ENCODE results near the gene CD46.

The CD46 gene

GRCh38 chr1:207810173-207810572, 58.3 kb downstream of the CD46 start:
- H3K27ac Mint-ChIP-seq = peak overlapping the region; percentile 39
- H3K9me3 Mint-ChIP-seq = no peaks in the 10 kb centered on the region
- H3K4me1 Mint-ChIP-seq = peaks cover 68% of the 10 kb centered on the region
- H3K27me3 Mint-ChIP-seq = no peaks in the 10 kb centered on the region
- H3K4me3 Mint-ChIP-seq = no peak overlapping the region
- no peak for ATAC-seq (ENCODE audit: low read depth)
- DNase-seq (ENCODE audit: low spot score in 2 of 2) = peak in 1 of 2 donors; percentile 8
- peaks cover 69% of the 10 kb centered on the region for H3K36me3 Mint-ChIP-seq

GRCh38 chr1:207810606-207811295, 58.9 kb downstream of the CD46 start:
- H3K36me3 Mint-ChIP-seq = peaks cover 74% of the 10 kb centered on the region
- H3K9me3 Mint-ChIP-seq = no peaks in the 10 kb centered on the region
- no peak for DNase-seq (ENCODE audit: low spot score in 2 of 2)
- no peak overlapping the region for H3K4me3 Mint-ChIP-seq
- H3K4me1 Mint-ChIP-seq = peaks cover 72% of the 10 kb centered on the region
- H3K27ac Mint-ChIP-seq = peak overlapping the region; percentile 39
- ATAC-seq (ENCODE audit: low read depth) = no peak
- no peaks in the 10 kb centered on the region for H3K27me3 Mint-ChIP-seq

GRCh38 chr1:207811319-207811718, 59.5 kb downstream of the CD46 start:
- Mint-ChIP-seq H3K36me3 (peaks cover 77% of the 10 kb centered on the region), H3K9me3 (no peaks in the 10 kb centered on the region), H3K4me3 (no peak overlapping the region), H3K27me3 (no peaks in the 10 kb centered on the region), H3K27ac (peak overlapping the region; percentile 85), H3K4me1 (peaks cover 78% of the 10 kb centered on the region)
- ATAC-seq (ENCODE audit: low read depth) = no peak
- DNase-seq (ENCODE audit: low spot score in 2 of 2) = no peak

GRCh38 chr1:207811920-207812720, 60.3 kb downstream of the CD46 start:
- H3K9me3 Mint-ChIP-seq = no peaks in the 10 kb centered on the region
- H3K36me3 Mint-ChIP-seq = peaks cover 78% of the 10 kb centered on the region
- no peak overlapping the region for H3K4me3 Mint-ChIP-seq
- H3K27me3 Mint-ChIP-seq = no peaks in the 10 kb centered on the region
- peak overlapping the region; percentile 85 for H3K27ac Mint-ChIP-seq
- H3K4me1 Mint-ChIP-seq = peaks cover 81% of the 10 kb centered on the region
- DNase-seq (ENCODE audit: low spot score in 2 of 2) (no peak), ATAC-seq (ENCODE audit: low read depth) (no peak)

- Mint-ChIP-seq H3K27me3 (no peaks in the 10 kb centered on the region), H3K9me3 (no peaks in the 10 kb centered on the region), H3K4me3 (no peak overlapping the region), H3K27ac (peak overlapping the region; percentile 86), H3K4me1 (peaks cover 79% of the 10 kb centered on the region), H3K36me3 (peaks cover 76% of the 10 kb centered on the region)
- no peak for DNase-seq (ENCODE audit: low spot score in 2 of 2)
- ATAC-seq (ENCODE audit: low read depth) = peak; percentile 18
Measured at GRCh38 chr1:207812778-207813511, 61.1 kb downstream of the CD46 start.

- H3K27me3 Mint-ChIP-seq = no peaks in the 10 kb centered on the region
- peaks cover 75% of the 10 kb centered on the region for H3K4me1 Mint-ChIP-seq
- ATAC-seq (ENCODE audit: low read depth) = peak; percentile 7
- H3K36me3 Mint-ChIP-seq = peaks cover 76% of the 10 kb centered on the region
- H3K27ac Mint-ChIP-seq = peak overlapping the region; percentile 86
- H3K9me3 Mint-ChIP-seq = no peaks in the 10 kb centered on the region
- H3K4me3 Mint-ChIP-seq = no peak overlapping the region
- DNase-seq (ENCODE audit: low spot score in 2 of 2) = no peak
Measured at GRCh38 chr1:207813512-207813881, 61.6 kb downstream of the CD46 start.

- peaks cover 72% of the 10 kb centered on the region for H3K4me1 Mint-ChIP-seq
Measured at GRCh38 chr1:207813946-207814345, 62.1 kb downstream of the CD46 start.

GRCh38 chr1:207814469-207814868, 62.6 kb downstream of the CD46 start:
- Mint-ChIP-seq H3K9me3 (no peaks in the 10 kb centered on the region), H3K27ac (peak overlapping the region; percentile 86), H3K27me3 (no peaks in the 10 kb centered on the region), H3K4me3 (no peak overlapping the region), H3K4me1 (peaks cover 70% of the 10 kb centered on the region), H3K36me3 (peaks cover 70% of the 10 kb centered on the region)
- ATAC-seq (ENCODE audit: low read depth) = no peak
- no peak for DNase-seq (ENCODE audit: low spot score in 2 of 2)

More at GRCh38 chr1:207813946-207814345, 62.1 kb downstream of the CD46 start:
- Mint-ChIP-seq H3K4me3 (no peak overlapping the region), H3K9me3 (no peaks in the 10 kb centered on the region), H3K27me3 (no peaks in the 10 kb centered on the region), H3K36me3 (peaks cover 76% of the 10 kb centered on the region), H3K27ac (peak overlapping the region; percentile 86)
- ATAC-seq (ENCODE audit: low read depth) = no peak
- no peak for DNase-seq (ENCODE audit: low spot score in 2 of 2)

GRCh38 chr1:207815466-207815865, 63.6 kb downstream of the CD46 start:
- no peak for DNase-seq (ENCODE audit: low spot score in 2 of 2)
- Mint-ChIP-seq H3K4me1 (peaks cover 76% of the 10 kb centered on the region), H3K9me3 (no peaks in the 10 kb centered on the region), H3K27ac (peak overlapping the region; percentile 86), H3K36me3 (peaks cover 65% of the 10 kb centered on the region), H3K4me3 (peak overlapping the region; percentile 12), H3K27me3 (no peaks in the 10 kb centered on the region)
- ATAC-seq (ENCODE audit: low read depth) = no peak

GRCh38 chr1:207815913-207816291, 64.0 kb downstream of the CD46 start:
- Mint-ChIP-seq H3K27ac (peak overlapping the region; percentile 86), H3K9me3 (no peaks in the 10 kb centered on the region), H3K36me3 (peaks cover 65% of the 10 kb centered on the region), H3K4me3 (peak overlapping the region; percentile 12), H3K4me1 (peaks cover 79% of the 10 kb centered on the region), H3K27me3 (no peaks in the 10 kb centered on the region)
- ATAC-seq (ENCODE audit: low read depth) (no peak), DNase-seq (ENCODE audit: low spot score in 2 of 2) (no peak)

- DNase-seq (ENCODE audit: low spot score in 2 of 2) = no peak
- Mint-ChIP-seq H3K27ac (peak overlapping the region; percentile 86), H3K4me1 (peaks cover 71% of the 10 kb centered on the region), H3K36me3 (peaks cover 59% of the 10 kb centered on the region), H3K4me3 (no peak overlapping the region), H3K27me3 (no peaks in the 10 kb centered on the region), H3K9me3 (no peaks in the 10 kb centered on the region)
- ATAC-seq (ENCODE audit: low read depth) = no peak
Measured at GRCh38 chr1:207817166-207817565, 65.3 kb downstream of the CD46 start.

GRCh38 chr1:207817778-207818751, 66.2 kb downstream of the CD46 start:
- Mint-ChIP-seq H3K36me3 (peaks cover 61% of the 10 kb centered on the region), H3K4me3 (peak overlapping the region; percentile 45), H3K9me3 (no peaks in the 10 kb centered on the region), H3K4me1 (peaks cover 69% of the 10 kb centered on the region), H3K27me3 (no peaks in the 10 kb centered on the region), H3K27ac (peak overlapping the region; percentile 99)
- ATAC-seq (ENCODE audit: low read depth) (no peak), DNase-seq (ENCODE audit: low spot score in 2 of 2) (no peak)

GRCh38 chr1:207818971-207819451, 67.2 kb downstream of the CD46 start:
- Mint-ChIP-seq H3K4me1 (peaks cover 63% of the 10 kb centered on the region), H3K27me3 (no peaks in the 10 kb centered on the region), H3K36me3 (peaks cover 56% of the 10 kb centered on the region), H3K9me3 (peaks cover 2% of the 10 kb centered on the region), H3K4me3 (no peak overlapping the region), H3K27ac (peak overlapping the region; percentile 99)
- no peak for ATAC-seq (ENCODE audit: low read depth)
- no peak for DNase-seq (ENCODE audit: low spot score in 2 of 2)

Data from memory B cell (primary cell).